ENCODE results near the gene SERPINB4.

DNA sequence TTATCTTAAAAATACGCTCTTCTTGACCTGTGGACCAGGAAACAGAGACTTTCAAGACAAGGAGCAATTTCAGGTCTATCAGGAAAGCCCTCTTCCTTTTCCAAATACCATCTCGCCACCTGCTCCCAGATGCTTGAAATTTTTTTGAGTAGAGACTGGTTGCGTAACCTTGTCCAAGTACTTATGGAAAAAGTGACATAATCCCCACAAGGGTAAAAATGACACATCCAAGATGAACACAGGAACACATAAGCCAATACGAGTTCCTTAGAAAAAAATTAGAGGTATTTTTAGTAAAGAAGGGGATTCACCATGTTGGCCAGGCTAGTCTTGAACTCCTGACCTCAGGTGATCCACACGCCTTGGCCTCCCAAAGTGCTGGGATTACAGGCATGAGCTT, 55.1 kb downstream of the SERPINB4 start:
- TF ChIP-seq POLR2AphosphoS5 (IDR thresholded peaks at IDR 0.05; ENCODE audit: low read depth, low read length): no peak
- no peak for TF ChIP-seq GTF2F1 (IDR thresholded peaks at IDR 0.05; ENCODE audit: borderline replicate concordance, low read depth, low read length)

Data from H1 (cell line).